HG02885 (cell line): ENCODE results near the gene OR2M7.
"Not testable (repeated sequence)": the region's sequence is repeated elsewhere in the genome, so short reads cannot be mapped to it uniquely, and the experiment has no call there.

Source experiments
- ATAC-seq: cut with Tn5 transposase; IDR thresholded peaks from one replicate; pipeline ENCODE4 v1.9.1; 2021; ENCODE audit warnings: mild to moderate bottlenecking; ENCODE audit not compliant: unreplicated experiment, poor library complexity

OR2M7 gene, protein sequence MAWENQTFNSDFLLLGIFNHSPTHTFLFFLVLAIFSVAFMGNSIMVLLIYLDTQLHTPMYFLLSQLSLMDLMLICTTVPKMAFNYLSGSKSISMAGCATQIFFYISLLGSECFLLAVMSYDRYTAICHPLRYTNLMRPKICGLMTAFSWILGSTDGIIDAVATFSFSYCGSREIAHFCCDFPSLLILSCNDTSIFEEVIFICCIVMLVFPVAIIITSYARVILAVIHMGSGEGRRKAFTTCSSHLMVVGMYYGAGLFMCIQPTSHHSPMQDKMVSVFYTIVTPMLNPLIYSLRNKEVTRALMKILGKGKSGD

DNA sequence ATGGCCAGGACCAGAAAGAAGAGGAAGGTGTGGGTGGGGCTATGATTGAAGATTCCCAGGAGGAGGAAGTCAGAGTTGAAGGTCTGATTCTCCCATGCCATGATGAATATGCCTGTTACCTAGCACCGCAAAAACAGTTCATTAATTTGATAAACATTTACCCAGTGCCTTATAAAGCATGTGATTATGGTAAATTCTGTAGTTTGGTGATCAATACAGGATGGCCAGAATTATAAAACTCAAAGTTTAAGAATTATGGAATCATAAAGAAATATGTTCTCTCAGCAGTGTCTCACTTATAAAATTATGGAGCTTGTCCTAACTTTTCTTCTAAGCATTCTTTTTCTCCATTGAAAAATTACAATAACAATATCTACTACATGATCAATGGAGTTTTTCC is at the start of gene OR2M7:
OR2M7 (minus strand) TSS at position 101 of the 400 bp plus-strand sequence; CDS start at position 101, 0 bp downstream.
- ATAC-seq: no peak

DNA sequence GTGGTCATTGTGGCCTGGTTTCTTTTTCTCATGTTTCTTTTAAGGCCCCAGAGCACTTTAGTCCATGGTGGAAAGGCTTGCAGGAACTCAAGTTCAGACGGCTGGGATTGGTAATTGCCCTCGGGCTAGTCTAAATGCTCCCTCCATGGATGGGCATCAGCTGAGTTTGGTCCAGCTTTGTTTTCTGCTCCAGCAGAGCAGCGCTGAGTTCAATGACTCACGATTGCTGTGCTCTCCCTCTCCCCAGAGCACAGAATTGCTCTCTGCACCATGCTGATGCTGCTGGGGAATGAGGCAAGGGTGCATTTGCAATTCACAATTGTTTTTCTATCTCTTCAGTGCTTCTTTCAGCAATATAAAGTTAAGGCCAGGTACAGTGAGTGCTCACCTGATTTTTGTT is 49.4 kb upstream of the OR2M7 start:
- ATAC-seq: no peak

DNA sequence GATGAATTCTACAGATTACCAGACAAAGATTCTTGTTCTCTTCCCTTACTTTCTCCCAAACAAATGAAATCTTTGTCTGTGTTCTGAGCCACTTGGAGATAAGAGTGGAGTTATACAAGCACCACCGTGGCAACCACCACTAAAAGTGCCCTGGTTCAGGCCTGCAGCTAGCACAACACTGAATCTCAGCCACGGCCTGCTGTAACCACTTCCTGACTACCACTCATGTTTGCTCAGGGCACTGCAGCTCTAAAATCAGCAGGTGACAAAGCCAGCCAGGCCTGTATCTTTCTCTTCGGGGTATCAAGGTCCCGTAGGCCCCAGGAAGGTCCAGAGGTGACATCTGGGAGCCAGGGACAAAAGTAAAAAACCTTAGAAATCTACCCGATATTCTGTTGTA is 48.0 kb upstream of the OR2M7 start:
- ATAC-seq: peak; percentile 44

DNA sequence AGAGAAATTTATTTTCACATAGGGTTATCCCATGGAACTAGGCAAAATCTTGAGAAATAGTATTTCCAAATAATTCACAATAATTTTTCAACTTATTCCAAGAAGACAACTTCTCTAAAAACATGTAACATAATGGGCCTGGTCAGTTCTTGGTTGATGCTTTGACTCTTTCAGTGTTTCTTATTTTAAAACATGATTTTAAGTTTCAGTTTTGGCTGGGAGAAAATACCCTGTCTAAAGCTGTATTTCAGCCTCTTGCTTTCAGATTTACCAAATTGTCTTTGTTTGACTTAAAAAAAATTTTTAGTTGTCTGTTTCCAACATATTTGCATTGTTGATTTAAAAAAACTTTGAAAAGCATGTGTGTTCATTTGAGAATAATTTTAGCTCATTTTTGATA is 42.2 kb upstream of the OR2M7 start:
- peak; percentile 56 for ATAC-seq

DNA sequence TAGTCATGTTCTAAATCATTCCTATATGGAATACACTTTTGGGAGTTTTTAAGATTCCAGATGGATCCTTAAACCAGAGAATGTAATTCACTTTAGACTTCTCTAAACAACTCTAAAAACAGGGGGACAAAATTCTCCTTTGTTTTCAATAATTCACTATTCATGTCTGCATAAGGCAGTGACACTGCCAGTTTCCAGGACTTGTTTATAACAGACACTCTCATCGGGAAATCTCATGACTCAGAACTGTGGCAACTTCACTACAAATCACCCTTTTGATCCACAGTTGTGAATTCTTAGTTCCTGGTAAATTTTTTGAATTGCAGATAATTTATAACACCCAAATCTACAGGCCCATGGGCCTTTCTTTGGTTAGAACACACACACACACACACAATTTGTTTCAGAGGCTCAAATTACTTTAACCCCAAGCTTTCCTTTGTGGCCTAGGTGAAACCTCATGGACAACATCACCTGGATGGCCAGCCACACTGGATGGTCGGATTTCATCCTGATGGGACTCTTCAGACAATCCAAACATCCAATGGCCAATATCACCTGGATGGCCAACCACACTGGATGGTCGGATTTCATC is 36.9 kb upstream of the OR2M7 start, which contains the start of gene OR2T4:
OR2T4 (plus strand) TSS at position 545 of the 595 bp plus-strand sequence; CDS start at position 545, 0 bp downstream.
- no peak for ATAC-seq

DNA sequence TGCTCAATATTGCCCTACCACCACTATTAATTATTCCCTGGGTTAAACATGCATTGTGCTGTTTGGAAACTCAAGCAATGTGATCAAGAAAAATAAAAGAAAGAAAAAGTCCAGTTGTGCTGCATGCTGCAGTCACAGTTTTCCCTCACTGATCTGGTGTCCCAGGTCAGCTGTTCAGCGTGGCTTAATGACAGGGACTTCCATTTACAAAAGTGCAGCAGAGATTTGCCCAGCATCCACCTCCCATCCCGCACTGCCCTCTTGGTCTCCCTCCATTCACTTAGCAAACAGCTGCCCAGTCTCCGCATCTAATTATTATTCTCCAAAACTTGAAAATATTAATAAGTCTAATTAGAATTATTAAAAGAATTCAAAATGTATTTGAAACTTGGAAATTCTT is 35.0 kb upstream of the OR2M7 start:
- ATAC-seq: no peak

DNA sequence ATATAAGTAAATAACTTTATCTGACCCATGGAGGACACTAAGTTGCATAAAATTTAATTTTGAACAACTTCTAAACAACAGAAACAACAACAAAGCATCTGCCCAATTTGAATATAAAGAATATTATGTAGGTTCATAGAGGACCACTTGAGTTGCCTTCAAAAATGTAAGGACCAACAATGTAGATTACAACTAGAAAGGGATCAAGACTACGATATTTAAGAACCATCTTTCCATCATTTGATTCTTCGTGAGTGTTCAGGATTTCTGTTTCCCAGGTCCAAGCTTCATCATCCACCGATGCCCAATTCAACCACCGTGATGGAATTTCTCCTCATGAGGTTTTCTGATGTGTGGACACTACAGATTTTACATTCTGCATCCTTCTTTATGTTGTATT is 24.1 kb upstream of the OR2M7 start, which contains the start of gene OR14C36:
OR14C36 (plus strand) TSS at position 301 of the 400 bp plus-strand sequence; CDS start at position 301, 0 bp downstream.
- no peak for ATAC-seq

DNA sequence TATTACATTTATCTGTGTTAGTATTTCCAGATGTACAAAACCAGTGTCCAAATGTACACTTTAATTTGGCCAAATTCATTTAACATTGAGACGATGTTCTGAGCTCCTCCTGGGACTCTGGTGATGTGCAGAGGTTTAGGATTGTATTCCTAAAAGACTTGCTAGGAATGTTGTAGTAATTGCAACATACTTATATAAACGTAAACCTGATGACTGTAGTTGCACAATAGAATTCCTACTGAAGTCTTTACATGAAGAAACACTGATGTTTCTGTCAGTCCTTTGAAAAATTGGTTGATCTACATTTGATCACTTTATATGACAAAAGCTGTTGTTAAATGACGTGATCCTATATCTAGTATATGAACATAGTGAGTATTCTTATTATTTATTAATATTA is 19.1 kb upstream of the OR2M7 start:
- no peak for ATAC-seq

DNA sequence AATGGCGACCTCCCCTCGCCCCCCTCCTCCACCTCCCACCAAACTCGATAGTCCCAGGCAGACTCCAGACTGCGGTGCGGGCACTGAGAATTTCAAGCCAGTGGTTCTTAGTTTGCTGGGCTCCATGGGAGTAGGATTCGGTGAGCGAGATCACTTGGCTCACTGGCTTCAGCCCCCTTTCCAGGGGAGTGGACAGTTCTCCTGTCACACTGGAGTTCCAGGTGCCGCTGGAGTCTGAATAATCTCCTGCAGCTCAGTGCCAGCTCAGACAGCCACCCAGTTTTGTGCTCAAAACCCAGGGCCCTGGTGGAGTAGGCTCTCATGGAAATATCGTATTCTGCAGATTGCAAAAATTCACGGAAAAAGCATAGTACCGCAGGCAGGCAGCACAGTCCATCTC is 7.6 kb downstream of the OR2M7 start:
- ATAC-seq: no peak

DNA sequence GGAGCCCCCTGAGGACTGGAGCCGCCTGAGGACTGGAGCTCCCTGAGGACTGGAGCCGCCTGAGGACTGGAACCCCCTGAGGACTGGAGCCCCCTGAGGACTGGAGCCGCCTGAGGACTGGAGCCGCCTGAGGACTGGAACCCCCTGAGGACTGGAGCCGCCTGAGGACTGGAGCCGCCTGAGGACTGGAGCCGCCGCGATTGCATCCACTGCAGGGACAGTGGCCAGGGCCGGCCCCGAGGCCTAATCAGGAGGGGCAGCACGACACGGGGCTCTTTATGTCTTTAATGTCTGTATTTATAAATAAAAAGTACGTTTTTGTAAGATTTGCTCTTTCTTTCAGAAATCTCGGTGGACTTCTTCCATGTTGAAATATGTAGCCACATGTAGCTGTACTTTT is 17.6 kb downstream of the OR2M7 start:
- not testable (repeated sequence) for ATAC-seq

DNA sequence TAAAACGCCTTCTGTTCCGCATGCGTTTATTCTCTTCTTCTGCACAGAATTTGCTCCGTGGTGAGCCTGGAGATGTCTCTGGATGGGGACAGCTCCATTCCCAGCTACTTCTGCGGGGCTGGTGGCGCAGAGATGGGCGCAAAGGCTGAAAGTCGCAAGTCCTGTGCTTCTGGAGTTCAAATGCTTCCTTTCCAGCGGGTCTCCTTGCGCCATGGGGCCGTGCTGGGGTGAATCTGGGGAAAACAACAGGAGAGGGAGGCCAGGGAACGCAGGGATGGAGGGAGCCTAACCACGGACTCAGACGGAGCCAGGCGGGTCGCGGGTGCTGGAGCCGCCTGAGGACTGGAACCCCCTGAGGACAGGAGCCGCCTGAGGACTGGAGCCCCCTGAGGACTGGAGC is 18.3 kb downstream of the OR2M7 start:
- ATAC-seq: no peak

DNA sequence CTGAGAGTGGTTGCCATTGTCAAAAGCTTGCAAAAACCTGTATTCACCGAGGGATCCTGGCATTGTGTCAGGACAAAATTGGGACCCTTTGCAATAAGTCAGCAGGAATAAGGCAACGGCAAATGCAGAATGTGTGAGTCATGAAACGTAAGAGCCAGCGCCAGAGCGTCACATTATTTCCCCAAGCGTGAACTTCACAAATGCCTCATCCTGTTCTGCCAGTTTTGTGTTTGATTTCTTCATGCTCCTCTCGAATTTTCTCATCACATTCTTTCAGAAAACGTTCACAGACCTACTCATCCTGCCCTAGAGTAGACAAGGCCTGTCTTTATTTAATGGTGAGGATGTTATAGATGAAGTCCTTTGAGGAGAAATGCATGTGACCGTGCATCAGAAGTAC is 18.7 kb downstream of the OR2M7 start:
- not testable (repeated sequence) for ATAC-seq

DNA sequence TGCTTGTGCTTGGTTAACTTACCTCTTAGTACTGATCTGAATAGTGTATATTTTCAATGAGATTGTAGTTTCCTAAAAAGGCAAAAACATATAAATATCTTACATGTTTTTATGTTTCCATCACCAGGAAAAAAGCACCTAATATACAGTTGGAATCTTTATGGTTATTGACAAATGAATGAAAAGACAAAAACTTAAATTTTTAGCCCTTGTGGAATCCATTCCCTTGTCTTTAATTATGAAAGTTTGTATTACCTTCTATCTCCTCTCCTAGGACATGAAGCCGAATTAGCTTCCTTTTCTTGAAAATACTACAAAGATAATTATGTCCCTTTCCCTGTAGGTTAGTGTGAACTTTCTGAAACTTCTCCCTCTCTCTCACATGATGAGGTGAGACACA is 21.0 kb downstream of the OR2M7 start, which contains the start of gene OR2T12:
OR2T12 (minus strand) TSS at position 101 of the 400 bp plus-strand sequence. CDS start 7,846 bp downstream, outside the sequence.
- ATAC-seq: no peak

DNA sequence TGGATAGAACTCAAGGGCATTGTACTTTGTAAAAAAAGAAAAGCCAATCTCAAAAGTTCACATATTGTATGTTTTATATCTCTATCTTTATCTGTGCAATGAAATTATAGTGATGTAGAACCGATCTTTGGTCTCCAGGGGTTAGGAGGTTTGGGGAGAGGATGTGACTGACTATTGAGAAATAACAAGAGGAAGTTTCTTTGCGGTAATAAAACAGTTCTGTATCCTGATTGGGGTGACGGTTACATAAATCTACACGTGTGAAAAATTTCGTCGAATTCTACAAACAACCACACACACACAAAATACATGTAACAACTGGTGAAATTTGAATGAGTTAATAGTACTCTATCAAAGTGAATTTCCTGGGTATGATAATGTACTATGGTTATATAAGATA is 36.0 kb downstream of the OR2M7 start:
- no peak for ATAC-seq

DNA sequence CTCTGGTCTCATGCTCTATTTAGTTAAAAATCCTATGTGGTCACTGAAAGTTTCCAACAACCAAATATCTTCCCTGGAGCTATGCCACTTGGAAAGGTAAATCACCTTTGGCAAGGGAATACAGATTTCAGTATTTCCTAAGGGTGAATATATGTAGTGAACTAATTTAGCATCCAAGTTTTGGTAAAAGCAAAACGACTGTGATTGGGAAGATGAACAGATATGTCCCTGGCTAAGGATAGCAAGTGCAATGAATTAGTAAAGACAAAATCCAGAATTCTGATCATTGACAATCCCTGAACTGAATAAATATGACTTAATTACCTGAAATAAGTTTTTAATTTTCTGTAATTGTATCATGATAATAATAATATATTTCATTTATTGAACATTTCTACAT is 46.5 kb downstream of the OR2M7 start, which contains the start of gene OR2T33:
OR2T33 (minus strand) TSS at position 101 of the 400 bp plus-strand sequence. CDS start 4,162 bp downstream, outside the sequence.
- ATAC-seq: no peak
